Cardiac fibroblast (primary cell): ENCODE results near the gene RUFY3.
A peak's percentile ranks its signal among the peaks of the same experiment; 100 is the strongest.
"Not testable (repeated sequence)": the region's sequence is repeated elsewhere in the genome, so short reads cannot be mapped to it uniquely, and the experiment has no call there.

Experiments
- DNase-seq, 2 donors: peaks; one replicate each; pipeline versions ENCODE4 v3.0.0 to v3.0.0-alpha.2; 2010; ENCODE audit warnings: low read depth in 2 of 2
- H3K4me3 ChIP-seq, 2 donors: replicated peaks in 1 of 2; 1 replicate in 1 of 2; 2 replicates in 1 of 2; pipeline ENCODE4 v1.5.1; 2011; ENCODE audit warnings: low read depth in 2 of 2, low read length in 2 of 2, mild to moderate bottlenecking in 2 of 2, moderate library complexity in 1 of 2
- TF ChIP-seq, protein P1 (sequence below): IDR thresholded peaks from one replicate; pipeline ENCODE4 v1.5.1; 2011; ENCODE audit warnings: low read depth, mild to moderate bottlenecking, low read length, inconsistent platforms

Gene RUFY3

DNA sequence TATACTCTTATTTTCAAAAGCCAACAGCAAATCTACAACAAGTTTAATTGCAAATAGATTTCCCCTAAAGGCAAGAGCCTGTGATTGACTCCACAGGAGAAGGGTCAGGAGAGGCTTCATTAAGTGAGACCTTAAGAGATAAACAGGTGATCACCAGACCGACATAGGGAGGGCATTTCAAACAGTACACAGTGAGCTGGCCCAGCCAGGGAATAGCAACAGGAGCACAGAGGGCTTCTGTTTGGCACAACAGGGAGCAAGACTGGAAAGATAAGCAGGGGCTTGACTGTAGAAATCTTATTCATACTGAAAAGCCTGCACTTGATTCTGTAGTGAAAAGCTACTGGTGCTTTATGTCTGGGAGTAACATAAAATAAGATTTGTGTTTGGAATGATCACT is 3.9 kb downstream of the RUFY3 start:
- no peak overlapping the region for H3K4me3 ChIP-seq
- no peak for DNase-seq
- TF ChIP-seq, protein P1, sequence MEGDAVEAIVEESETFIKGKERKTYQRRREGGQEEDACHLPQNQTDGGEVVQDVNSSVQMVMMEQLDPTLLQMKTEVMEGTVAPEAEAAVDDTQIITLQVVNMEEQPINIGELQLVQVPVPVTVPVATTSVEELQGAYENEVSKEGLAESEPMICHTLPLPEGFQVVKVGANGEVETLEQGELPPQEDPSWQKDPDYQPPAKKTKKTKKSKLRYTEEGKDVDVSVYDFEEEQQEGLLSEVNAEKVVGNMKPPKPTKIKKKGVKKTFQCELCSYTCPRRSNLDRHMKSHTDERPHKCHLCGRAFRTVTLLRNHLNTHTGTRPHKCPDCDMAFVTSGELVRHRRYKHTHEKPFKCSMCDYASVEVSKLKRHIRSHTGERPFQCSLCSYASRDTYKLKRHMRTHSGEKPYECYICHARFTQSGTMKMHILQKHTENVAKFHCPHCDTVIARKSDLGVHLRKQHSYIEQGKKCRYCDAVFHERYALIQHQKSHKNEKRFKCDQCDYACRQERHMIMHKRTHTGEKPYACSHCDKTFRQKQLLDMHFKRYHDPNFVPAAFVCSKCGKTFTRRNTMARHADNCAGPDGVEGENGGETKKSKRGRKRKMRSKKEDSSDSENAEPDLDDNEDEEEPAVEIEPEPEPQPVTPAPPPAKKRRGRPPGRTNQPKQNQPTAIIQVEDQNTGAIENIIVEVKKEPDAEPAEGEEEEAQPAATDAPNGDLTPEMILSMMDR: no peak

DNA sequence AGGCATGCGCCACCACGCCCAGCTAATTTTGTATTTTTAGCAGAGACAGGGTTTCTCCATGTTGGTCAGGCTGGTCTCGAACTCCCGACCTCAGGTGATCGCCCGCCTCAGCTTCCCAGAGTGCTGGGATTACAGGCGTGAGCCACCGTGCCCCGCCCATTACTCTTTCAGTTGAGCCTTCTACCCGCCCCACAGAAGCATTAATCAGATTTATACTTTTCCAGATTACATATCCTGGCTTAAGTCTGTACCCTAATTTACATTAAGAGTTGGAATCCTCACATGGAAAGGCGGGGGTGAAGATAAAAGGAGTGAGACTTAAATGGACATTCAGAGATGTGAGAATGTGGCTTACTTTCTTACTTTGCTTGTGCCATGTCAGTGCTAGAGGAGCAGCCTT is 4.8 kb downstream of the RUFY3 start:
- H3K4me3 ChIP-seq, DNase-seq: not testable (repeated sequence)

DNA sequence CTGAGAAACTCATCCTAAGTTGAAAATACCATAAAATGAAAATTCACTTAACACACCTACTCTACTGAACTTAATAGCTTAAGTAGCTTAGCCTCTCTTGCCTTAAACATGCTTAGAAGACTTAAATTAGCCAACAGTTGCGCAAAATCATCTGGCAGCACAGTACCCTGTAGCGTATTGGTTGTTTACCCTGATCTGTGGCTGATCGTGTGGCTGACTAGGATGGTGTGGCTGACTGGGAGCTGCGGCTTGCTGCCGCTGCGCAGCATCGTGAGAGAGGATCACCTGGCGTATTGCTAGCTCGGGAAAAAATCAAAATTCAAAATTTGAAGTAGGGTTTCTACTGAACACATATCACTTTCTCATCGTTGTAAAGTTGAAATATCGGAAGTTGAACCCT is 6.3 kb downstream of the RUFY3 start:
- DNase-seq: no peak
- H3K4me3 ChIP-seq: no peak overlapping the region
- TF ChIP-seq, protein P1: no peak

DNA sequence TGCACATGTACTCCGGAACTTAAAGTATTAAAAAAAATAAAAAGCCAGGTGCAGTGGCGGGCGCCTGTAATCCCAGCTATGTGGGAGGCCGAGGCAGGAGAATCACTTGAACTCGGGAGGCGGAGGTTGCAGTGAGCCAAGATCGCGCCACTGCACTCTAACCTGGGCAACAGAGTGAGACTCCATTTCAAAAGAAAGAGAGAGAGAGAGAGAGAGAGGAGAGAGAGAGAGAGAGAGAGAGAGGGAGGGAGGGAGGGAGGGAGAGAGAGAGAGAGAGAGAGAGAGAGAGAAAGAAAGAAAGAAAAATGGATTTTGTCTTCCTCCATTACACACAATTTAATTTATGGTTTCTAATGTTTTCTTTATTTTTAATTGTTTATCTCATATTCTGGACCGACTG is 11.1 kb downstream of the RUFY3 start:
- not testable (repeated sequence) for DNase-seq, H3K4me3 ChIP-seq

DNA sequence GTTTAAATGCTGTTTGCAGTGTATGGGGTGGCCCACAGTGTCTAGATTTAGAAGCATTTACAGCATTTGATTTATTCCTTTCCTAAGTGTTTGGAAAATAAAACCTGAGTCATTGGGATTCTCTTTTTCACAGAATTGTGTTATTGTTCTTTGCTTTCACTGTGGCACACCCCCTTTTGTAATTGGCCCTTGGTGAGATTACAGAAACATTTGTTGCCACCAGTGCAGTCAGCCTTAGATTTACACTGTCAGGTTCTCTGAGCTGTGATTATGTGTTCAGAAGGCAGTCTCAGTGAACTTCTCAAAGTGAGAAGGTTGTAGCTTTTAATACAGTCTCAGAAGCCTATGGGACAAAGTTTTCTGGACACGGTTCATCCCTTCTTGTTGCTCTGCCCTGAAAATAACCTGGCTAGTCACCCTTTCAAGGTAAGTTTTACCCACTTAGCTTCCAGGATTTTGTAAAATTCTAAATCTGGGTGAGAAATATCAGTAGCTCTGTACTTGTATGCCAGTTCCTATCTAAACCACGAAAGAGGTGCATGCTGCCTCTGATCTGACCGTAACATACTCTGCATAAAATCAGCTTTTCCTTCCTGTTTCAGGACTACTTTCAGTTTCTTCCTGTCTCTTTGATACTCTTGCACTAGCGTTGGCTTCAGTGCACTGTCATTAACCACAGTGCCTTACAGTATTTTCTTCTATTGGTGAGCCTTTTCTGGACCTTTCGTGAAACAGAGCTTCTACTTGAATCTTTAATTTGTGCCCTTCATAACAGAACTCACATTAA is 12.6 kb downstream of the RUFY3 start:
- DNase-seq: peak; percentile 61 to 62
- peak overlapping the region; percentile 27 to 31 for H3K4me3 ChIP-seq
- TF ChIP-seq, protein P1: no peak

DNA sequence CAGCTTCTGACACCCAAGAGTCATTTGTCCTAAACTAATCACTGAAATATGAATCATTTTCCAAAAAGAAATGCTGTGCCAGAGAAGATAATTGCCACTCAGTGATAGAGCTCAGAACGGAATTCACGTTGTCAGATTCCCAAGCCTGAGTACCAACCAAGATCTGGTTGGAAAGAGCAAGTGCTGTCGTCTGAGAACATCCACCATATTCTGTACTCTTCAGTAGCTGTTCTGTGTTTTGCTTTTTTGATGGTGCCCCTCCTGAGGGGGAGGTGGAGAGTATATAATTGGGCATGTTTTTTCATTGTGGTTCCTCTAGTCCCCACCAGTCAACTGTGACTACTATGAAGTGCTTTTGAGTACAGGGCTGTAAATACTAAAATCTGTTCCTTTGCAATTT is 13.2 kb downstream of the RUFY3 start:
- no peak for DNase-seq
- peak overlapping the region; percentile 27 to 31 for H3K4me3 ChIP-seq
- TF ChIP-seq, protein P1: no peak

DNA sequence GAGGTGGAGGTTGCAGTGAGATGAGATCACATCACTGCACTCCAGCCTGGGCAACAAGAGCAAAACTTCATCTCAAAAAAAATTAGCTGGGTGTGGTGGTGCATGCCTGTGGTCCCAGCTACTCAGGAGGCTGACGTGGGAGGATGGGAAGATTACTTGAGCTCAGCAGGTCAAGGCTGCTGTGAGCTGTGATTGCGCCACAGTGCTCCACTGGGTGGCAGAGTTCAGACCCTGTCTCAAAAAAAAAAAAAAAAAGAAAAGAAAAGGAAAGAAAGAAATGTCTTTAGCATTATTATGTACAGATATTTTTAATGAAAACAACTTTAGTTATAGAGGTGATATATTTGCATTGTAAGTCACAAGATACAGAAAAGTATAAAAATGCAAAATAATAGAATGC is 14.2 kb downstream of the RUFY3 start:
- TF ChIP-seq, protein P1: peak; percentile 9
- not testable (repeated sequence) for H3K4me3 ChIP-seq
- peak; percentile 76 to 80 for DNase-seq

DNA sequence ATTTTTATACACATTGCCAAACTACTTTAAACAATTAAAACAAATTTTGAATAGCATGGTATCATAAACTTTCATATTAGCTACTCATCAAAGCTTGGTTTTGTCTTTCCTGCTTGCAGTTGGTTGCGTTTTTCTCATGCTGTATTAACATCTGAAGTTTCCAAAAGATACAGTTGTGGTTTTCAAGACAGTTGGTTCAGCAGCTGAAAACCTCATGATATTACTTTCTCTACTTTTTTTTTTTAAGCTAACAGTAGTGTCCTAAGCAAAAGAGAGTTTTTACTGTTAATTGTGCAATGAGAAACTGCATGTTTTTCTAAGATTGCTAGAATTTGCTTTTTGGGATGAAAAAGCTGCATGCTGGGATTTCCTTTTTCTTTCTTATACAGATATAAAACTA is 15.2 kb downstream of the RUFY3 start:
- DNase-seq: no peak
- H3K4me3 ChIP-seq: no peak overlapping the region
- TF ChIP-seq, protein P1: no peak
